Activated CD4-positive, alpha-beta T cell treated with anti-CD3 and anti-CD28 coated beads, Interleukin-2, amount 50 U/mL, for 48 hours (primary cell): Measurements from ENCODE around the gene FBXW5.

Experiments
- DNase-seq, 2 experiments: peaks; one replicate each; pipeline ENCODE4 v3.0.0-alpha.2; 2020

Gene FBXW5

DNA sequence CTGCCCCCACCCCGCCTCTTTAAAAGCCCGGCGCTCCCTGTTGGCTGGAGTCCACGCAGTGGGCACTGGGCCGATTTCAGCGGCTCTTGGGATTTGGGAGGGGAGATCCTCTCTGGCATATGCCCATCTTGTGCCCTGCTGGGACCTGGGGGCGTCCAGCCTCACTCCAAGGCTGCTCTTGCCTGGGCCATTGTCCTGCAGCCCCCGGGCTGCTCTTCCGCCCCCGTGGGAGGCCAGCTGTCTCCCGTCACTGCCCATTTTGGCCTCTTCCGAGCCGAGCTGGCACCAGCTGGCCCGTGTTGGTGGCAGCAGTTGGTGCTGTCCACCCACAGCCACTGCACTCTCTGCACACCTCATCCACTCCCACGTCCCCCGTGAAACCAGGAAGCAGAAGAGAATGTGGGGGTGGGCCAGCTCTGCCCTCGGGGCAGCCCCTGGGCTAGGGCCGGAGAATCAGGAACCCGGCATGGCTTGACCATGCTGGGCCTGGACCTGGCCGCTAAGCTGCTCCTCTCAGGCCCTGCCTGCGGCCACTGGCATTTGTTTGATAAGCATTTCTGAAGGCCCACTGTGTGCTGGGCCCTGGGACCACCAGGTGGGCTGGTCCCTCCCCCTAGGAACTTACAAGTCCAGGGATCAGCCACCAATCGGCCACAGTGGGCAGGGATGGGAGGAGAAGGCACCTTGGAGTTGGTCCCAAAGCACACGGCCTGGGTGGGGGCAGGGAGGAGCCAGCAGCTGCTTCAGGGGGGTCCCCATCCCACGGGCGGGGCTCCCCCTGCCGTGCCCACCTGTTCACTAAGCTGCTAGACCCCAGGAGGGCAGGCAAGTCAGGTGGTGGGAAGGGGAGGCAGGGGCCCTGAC is 2.7 kb upstream of the FBXW5 start:
- DNase-seq: no peak

DNA sequence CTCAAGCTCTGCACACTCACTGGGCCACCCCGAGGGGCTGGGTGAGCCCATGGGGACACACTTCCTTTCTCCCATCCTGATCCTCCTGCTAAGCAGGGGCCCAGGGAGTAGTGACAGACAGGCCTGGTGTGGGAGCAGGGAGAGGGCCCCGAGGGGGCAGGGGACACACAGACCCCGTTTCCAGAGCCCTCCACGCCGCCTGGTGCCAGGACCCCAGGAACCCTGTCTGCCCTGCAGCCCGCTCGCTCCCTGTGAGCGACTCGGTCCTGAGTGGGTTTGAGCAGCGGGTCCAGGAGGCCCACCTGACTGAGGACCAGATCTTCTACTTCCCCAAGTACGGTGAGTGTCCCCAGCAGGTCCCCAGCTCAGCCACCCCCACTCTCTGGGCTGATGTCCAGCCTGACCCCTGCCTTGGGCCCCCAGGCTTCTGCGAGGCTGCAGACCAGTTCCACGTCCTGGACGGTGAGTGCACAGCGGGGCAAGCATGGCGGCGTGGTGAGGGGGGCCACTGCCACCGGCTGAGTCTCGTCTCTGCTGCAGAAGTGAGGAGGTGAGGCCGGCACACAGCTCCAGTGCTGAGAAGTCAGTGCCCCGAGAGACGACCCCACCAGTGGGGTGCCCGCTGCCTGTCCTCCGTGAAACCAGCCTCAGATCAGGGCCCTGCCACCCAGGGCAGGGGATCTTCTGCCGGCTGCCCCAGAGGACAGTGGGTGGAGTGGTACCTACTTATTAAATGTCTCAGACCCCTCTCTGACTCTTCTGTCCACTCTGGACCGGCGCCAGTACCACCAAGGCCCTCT is 1.9 kb upstream of the FBXW5 start:
- no peak for DNase-seq

- no peak for DNase-seq
These were observed 1.0 kb upstream of the FBXW5 start for GRCh38 chr9:136945333-136946227.

DNA sequence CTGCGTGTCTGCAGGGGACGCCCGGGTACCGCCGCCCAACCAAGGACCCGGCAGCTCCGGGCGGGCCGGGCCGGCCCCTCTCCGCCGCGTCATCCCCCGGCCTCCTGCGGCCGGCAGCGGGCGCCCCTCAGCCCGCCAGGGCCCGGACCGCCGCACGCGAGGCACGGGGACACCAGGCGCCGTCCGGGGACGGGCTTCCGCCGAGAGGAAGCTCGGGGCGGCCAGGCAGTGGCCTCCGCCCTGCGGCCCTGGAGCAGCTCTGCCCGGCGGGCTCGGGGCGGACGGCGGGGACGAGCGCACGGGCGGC is 373 bp downstream of the FBXW5 start:
- DNase-seq: no peak

DNA sequence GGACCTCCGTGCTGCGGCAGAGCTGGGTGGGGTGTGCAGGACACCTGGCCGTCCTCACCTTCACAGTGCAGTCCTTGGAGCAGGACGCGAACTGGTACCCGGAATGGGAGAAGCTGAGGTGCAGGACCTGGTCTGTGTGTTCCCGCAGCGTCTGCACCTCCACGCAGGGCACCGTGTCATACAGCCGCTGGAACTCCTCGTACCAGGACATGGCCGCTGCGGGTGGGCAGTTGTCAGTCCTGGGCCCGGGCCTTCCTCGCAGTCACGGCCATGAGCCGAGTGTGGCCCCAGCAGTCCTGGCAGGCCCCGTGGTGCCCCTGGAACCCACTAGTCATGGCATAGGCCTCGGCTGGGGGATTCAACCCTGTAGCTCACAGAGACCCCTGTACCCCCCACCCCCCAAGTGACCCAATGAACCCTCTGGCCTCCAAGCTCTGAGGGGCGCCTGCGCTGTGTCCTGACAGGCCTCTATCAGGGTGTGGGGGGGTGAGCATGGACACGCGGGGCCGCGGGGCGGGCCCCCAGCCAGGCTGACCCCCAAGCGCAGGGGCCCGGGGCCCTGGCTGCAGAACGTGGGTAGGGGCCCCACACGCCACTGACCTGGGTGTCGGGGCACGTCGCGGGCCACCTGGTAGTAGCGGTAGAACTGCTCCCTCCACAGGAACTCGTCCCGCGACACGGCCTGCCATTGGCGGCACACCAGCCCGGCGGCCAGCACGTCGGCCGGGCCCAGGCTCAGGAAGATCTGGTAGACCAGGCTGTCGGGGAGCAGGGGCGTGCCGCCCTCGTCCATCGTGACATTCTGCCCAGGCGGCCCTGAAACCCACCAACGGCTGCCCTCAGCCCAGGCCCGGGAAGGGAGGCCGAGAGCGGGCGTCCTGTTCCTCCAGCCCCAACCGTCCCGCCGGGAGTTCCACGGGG is 987 bp downstream of the FBXW5 start:
- peak; percentile 39 to 53 for DNase-seq

- DNase-seq: no peak
These were observed 1.7 kb downstream of the FBXW5 start for GRCh38 chr9:136942881-136943230.

DNA sequence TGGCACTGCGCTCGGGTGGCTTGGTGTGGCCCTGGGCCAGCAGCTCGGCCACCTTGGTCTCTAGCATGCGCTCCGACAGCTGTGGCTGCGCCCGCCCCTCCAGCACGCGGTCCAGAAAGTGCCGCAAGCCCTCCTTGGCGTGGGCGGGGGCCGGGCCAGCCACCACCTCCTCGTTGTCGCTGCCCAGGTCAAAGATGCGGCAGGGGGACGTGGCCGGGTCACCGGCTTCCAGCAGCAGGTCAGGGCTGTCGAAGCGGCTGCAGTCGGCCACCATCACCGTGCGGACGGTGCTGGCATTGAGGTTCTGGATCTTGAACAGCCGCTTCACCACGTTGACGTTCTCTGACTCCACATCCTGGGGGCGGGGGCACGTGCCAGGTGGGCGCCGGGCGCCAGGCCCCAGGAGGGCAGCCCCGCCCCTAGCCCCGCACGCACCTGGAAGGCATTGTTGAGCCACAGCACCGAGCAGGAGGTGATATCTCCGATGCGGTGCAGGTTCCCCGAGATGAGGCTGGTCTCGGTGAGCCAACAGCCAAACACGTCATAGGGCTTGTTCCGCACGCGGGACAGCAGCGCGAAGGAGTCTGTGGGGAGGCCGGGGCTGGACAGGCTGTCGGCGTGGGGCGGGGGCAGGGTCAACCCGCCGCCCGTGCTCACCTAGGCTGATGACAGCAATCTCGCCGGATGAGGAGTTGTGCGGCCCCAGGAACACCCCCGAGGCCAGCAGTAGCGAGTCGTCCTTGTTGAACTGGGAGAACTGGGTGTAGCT is 2.2 kb downstream of the FBXW5 start:
- DNase-seq: no peak

GRCh38 chr9:136941231-136942111 is 3.1 kb downstream of the FBXW5 start:
- no peak for DNase-seq

- DNase-seq: no peak
These were observed 3.9 kb downstream of the FBXW5 start for GRCh38 chr9:136940526-136941230.

DNA sequence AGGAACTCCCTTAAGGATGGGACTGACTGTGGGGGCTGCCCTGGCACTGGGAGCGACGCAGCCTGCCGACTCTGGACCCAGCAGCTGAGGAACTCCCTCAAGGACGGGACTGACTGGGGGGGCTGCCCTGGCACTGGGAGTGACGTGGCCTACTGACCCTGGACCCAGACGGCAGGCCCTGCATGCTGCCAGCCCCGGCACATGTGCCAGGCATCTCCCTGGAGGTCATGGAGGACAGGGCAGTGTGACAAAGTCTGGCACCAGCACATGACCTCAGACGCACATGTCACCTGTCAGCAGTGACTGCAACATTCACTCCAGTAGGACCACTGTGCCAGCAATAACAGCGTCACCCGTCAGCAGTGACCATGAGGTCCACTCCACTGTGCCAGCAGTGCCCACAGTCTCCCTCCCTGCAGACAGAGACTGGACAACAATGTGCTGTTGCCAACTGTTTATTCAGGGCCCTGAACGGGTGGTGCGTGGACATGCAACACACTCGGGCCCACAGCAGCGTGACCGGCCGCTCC is 4.5 kb downstream of the FBXW5 start:
- DNase-seq: no peak

GRCh38 chr9:136939431-136939995 is 5.0 kb downstream of the FBXW5 start:
- DNase-seq: no peak

DNA sequence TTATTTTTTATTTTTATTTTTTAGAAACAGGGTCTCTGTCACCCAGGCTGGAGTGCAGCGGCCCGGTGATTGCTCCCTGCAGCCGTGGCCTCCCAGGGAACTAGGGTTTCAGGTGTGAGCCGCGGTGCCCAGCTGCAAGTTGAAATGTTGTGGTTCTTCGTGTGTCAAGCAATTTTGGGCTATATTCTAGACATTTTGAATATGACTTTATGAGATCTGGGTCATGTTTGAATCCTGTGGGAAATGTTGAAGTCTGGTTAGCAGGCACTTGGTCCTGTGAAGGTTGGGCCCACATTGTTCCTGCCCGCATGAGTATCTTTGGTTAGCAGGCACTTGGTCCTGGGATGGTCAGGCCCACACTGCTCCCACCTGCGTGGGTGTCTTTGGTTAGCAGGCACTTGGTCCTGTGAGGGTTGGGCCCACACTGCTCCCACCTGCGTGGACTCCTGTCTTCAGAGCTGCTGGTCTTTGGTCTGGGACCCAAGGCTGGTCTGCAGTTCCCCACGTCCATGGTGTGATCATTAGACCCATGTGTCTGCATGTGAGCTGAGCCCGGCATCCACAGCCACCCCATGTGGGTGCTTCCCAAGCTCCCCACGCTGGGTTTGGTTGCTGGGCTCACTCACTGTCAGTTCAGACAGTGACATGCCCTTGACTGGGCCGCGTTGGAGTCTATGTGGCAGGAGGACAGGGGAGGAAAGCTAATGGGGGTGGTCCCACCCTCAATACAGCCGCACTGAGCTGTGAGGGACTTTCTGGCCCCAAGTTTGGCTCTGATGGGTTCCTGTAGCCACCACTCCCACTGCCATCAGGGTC is 7.1 kb downstream of the FBXW5 start:
- no peak for DNase-seq

- DNase-seq: no peak
These were observed 7.8 kb downstream of the FBXW5 start for GRCh38 chr9:136936645-136937170.

GRCh38 chr9:136935651-136936050 is 8.9 kb downstream of the FBXW5 start:
- no peak for DNase-seq

- DNase-seq: no peak
These were observed 10.3 kb downstream of the FBXW5 start for GRCh38 chr9:136934277-136934676.

GRCh38 chr9:136931611-136932130 is 12.9 kb downstream of the FBXW5 start:
- DNase-seq: no peak

DNA sequence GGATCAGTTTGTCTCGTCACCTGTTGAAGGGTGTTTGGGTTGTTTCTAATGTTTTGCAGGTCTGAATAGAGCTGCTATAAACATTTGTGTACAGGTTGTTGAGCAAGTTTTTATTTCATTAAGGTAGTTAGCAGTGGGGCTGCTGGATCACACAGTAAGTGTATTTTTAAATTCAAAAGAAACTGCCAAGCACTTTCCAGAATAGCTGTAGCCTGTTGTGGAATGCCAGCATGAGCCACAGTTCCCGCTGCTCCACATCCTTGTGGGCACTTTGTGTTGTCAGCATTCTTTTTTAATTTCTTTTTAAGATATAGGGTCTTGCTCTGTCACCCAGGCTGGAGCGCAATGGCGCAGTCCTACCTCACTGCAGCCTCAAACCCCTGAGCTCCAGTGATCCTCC is 14.5 kb downstream of the FBXW5 start:
- DNase-seq: no peak

DNA sequence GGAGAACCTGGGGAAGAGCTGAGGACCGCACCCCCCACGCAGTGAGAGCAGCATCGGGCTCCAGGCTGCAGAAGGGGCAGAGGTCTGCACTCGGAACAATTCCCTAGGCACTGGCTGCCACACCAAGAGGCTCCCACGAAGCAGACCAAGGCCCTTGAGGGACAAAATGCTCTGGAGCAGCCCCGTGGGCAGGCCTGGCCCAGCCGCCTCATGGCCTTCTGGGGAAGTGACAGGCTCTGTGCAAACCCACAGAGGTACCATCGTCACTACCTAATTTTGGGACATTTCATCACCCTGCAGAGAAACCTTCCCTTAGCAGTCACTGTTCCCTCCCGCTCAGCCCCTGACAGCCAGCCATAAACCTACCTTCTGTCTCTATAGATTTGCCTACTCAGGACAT is 15.9 kb downstream of the FBXW5 start:
- DNase-seq: no peak
